Motor neuron (in vitro differentiated cells): ENCODE results near the gene ERV3-1. TPM values are rescaled to one million over a fixed set of nuclear protein-coding genes. Genes with fewer than 3 reads are reported as not detected.
"Not testable (repeated sequence)": the region's sequence is repeated elsewhere in the genome, so short reads cannot be mapped to it uniquely, and the experiment has no call there.

Experiments used
- ATAC-seq, 8 experiments: fragments of 200-7000 bp; cut with Tn5 transposase; replicated peaks in 6 of 8; 2 replicates each; pipeline ENCODE4 v1.8.0; 2021; ENCODE audit warnings: mild to moderate bottlenecking in 8 of 8, moderate library complexity in 8 of 8
- H3K27ac ChIP-seq, 2 donors: fragments of 250-450 bp; sonication (Bioruptor Pico); 2 replicates each; pipeline ENCODE4 v1.9.0; 2021; ENCODE audit warnings: antibody characterized with exemption in 2 of 2, mild to moderate bottlenecking in 2 of 2, moderate library complexity in 1 of 2
- H3K4me1 ChIP-seq, 2 donors: fragments of 250-450 bp; sonication (Bioruptor Pico); replicated peaks in 1 of 2; 2 replicates each; pipeline ENCODE4 v1.6.1; 2021; ENCODE audit warnings: antibody characterized with exemption in 2 of 2, mild to moderate bottlenecking in 2 of 2, moderate library complexity in 1 of 2
- H3K4me3 ChIP-seq, 5 donors: fragments of 250-450 bp; sonication (Bioruptor Pico); 2 replicates each; pipeline ENCODE4 v1.9.0; 2021; ENCODE audit warnings: antibody characterized with exemption in 5 of 5, mild to moderate bottlenecking in 5 of 5, moderate library complexity in 4 of 5
- whole genome bisulfite sequencing, 10 experiments: fragments of 450-650 bp; shearing (Covaris generic); methylation state at CpG; one replicate each; pipeline ENCODE4 v1.0.0; 2022; 5-methylcytosine and 5-hydroxymethylcytosine counted together
- in situ Hi-C, 9 experiments: fragments of 400-800 bp; cut with MboI; loops; one replicate each; pipeline ENCODE4 v1.15.0; 2021; ENCODE audit warnings: low sequenced_read_pairs in 9 of 9, low pct_unique_long_range_greater_than_20kb in 2 of 9; ENCODE audit not compliant: unreplicated experiment in 9 of 9
- total RNA-seq, 8 experiments: library from RNA; unstranded; fragments of 300-600 nt; gene quantifications; 2 replicates each; pipeline versions ENCODE4 v1.2.3 to v1.2.4, GENCODE V29; 2022

ERV3-1 gene, protein sequence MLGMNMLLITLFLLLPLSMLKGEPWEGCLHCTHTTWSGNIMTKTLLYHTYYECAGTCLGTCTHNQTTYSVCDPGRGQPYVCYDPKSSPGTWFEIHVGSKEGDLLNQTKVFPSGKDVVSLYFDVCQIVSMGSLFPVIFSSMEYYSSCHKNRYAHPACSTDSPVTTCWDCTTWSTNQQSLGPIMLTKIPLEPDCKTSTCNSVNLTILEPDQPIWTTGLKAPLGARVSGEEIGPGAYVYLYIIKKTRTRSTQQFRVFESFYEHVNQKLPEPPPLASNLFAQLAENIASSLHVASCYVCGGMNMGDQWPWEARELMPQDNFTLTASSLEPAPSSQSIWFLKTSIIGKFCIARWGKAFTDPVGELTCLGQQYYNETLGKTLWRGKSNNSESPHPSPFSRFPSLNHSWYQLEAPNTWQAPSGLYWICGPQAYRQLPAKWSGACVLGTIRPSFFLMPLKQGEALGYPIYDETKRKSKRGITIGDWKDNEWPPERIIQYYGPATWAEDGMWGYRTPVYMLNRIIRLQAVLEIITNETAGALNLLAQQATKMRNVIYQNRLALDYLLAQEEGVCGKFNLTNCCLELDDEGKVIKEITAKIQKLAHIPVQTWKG
- 10 to 100 TPM in 6 of 8 experiments, 1 to 10 TPM in 2; 4.2 to 45.6 (median 33.4) TPM for total RNA-seq

DNA sequence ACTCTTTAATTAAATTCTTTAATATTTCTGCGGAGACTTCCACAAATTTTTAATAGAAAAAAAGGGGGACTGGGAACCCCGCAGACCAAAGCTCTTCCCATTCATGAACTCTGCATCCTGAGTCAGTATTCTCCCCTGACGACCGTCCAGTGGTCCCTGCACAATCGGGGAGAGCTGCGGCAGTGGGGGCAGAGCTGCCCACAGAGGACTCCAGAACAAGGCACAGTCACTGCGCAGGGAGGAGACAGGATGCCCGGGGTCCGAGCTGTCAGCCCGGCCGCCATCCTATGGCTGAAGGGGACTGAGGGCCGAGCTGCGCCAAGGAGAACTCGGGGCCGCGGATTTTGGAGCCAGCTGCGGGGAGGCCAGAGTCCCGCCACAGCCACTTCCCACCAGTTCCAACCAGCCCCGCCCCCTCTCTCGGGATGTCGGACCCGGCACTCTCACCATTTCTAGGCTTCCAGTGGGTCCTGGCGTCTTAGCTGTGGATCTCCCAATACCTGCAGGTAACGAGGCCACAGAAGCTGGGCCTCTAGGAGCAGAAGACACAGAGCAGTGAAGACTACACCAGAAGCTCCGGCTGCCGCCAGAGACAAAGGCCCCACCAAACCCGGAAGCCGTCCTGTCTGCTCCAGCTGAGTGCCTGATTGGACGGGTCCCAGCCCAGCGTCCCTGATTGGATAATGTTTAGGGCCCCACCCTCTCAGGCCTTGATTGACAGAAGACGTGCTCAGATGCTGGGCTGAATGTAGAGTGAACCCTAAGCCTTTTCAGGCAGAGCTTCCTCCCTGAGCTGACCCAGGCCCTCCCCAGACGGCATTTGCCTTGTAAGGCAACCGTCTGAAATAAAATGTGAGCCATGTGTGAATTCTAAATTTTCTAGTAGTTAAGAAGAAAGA is at the start of gene ERV3-1:
ERV3-1 (minus strand) TSS at position 594 of the 899 bp plus-strand sequence. CDS start 13,661 bp downstream, outside the sequence.
- 0 to 10% (median 2%) methylated on average over 2 to 12 of the region's 33 CpGs; no CpG with 5 or more reads in 1 of the 10 experiments for WGBS, 10 experiments

DNA sequence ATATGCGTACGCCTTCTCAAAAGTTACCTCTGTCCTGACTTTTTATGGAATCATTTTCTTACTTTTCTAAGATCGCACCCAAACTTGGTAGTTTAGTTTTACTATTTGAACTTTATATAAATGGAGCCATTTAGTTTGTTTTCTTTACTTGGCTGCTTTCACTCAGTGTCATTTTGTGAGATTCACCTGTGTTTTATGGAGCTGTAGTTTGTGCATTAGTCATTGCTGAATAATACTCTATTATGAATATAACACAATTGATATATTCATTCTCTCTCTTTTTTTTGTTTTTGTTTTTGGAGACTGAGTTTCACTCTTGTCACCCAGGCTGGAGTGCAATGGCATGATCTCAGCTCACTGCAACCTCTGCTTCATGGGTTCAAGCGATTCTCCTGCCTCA is 49.3 kb upstream of the ERV3-1 start:
- ATAC-seq, H3K27ac ChIP-seq, H3K4me1 ChIP-seq, H3K4me3 ChIP-seq, in situ Hi-C loops: not testable (repeated sequence)
- 96 to 100% (median 100%) methylated on average over 1 to 4 of the region's 4 CpGs; no CpG with 5 or more reads in 6 of the 10 experiments for WGBS, 10 experiments

More for the DNA sequence above, at the start of gene ERV3-1:
- in situ Hi-C loops = no loop called here
- ATAC-seq = peak; percentile 99 to 100 (median 99)
- peak within 1 kb of the TSS; percentile 77 to 98 (median 85) for H3K4me3 ChIP-seq
- peaks cover 6 to 7% of the 10 kb centered on the region in 2 donors for H3K4me1 ChIP-seq
- peak within 1 kb of the TSS; percentile 87 to 94 for H3K27ac ChIP-seq

DNA sequence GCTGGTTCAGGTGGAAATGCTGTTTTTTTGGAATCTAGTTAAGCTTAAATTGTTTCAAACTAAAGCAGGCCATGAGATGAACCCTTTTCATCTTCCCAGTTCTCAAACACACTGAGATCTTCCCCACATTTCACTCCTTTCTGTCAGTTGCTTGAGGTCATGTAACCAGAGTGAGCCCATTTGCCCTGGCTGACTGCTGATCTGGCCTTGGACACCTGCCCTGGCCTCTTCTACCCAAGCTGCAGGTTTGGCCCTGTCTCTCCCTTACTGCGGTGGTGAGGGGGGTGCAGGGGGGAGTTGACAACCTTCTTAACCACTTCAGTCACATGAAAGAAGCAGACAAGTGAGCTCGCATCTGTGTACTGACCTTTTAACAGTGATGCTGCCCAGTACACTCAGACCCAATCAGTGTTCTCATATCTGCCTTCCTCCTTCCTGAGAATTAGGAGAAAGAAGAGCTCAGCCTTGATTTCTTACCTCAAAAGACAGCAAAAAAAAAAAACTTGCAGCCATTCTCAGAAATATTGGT is 48.0 kb upstream of the ERV3-1 start:
- H3K27ac ChIP-seq, in situ Hi-C loops, ATAC-seq, H3K4me3 ChIP-seq, H3K4me1 ChIP-seq: not testable (repeated sequence)
- 57% methylated on average over 1 of the region's 2 CpGs; no CpG with 5 or more reads in 9 of the 10 experiments for WGBS, 10 experiments

GRCh38 chr7:65051654-65052053 is 45.2 kb upstream of the ERV3-1 start:
- WGBS, 10 experiments = 100% methylated on average over 1 of the region's 3 CpGs; no CpG with 5 or more reads in 9 of the 10 experiments
- in situ Hi-C loops, H3K27ac ChIP-seq, ATAC-seq, H3K4me1 ChIP-seq, H3K4me3 ChIP-seq: not testable (repeated sequence)

DNA sequence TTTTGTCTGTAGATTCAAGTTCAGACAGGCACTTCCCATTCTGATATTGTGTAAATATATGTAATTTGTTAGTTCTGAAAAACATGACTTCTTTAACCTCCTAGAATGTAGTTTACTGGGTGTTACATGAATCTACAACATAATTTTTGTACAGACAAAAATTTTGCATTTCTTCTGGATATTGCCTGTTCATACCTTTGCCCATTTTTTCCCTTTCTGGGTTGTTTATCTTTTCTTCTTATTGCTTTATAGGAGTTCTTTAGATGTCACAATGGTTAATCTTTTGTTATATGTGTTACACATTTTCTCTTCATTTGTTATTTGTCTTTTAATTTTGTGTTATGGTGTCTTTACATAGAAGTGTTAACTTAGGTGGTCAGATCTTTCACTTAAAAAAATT is 44.7 kb upstream of the ERV3-1 start:
- ATAC-seq, H3K27ac ChIP-seq, H3K4me3 ChIP-seq, H3K4me1 ChIP-seq, in situ Hi-C loops: not testable (repeated sequence)

DNA sequence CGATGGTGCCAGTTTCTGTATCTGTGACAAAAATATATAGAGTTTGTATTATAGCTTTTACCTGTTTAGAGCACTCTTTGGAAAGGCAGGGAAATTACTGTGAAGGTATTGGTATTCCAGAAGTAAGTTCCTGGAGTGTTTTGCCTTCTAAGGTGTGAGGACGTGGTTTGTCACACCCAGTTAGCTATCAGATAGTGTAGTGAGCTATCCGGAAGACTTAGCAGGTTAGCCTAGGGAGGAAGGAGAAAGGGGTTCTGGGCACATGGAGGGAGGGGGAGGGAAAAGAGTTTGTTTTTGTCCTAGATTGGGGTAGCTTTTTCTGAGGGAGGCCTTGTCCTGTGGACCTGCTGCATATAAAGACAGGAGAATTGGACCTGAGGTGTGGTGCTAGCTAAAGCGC is 39.8 kb upstream of the ERV3-1 start:
- in situ Hi-C loops, ATAC-seq, H3K27ac ChIP-seq, H3K4me3 ChIP-seq, H3K4me1 ChIP-seq: not testable (repeated sequence)
- WGBS, 10 experiments = 93 to 100% methylated on average over 1 to 2 of the region's 4 CpGs; no CpG with 5 or more reads in 8 of the 10 experiments

- H3K4me1 ChIP-seq, H3K4me3 ChIP-seq, H3K27ac ChIP-seq, ATAC-seq, in situ Hi-C loops: not testable (repeated sequence)
- WGBS, 10 experiments = 17 to 100% (median 78%) methylated on average over 1 to 2 of the region's 2 CpGs; no CpG with 5 or more reads in 2 of the 10 experiments
Observed at GRCh38 chr7:65045589-65045988, 39.1 kb upstream of the ERV3-1 start.

- ATAC-seq = peak; percentile 14 to 49 (median 40)
- Histone ChIP-seq H3K27ac (peak overlapping the region; percentile 87 to 97), H3K4me3 (peak overlapping the region; percentile 65 to 99 (median 86))
- 0 to 2% methylated on average over 2 to 11 of the region's 35 CpGs; no CpG with 5 or more reads in 8 of the 10 experiments for WGBS, 10 experiments
- in situ Hi-C loops, H3K4me1 ChIP-seq: not testable (repeated sequence)
Observed at GRCh38 chr7:65038767-65039166, 32.3 kb upstream of the ERV3-1 start.

GRCh38 chr7:65037740-65038688 is 31.5 kb upstream of the ERV3-1 start:
- Histone ChIP-seq H3K4me3 (peak overlapping the region; percentile 65 to 99 (median 86)), H3K4me1 (peaks cover 0 to 4% of the 10 kb centered on the region in 2 donors), H3K27ac (peak overlapping the region; percentile 94 to 97)
- WGBS, 10 experiments = 11 to 60% (median 27%) methylated on average over 1 to 5 of the region's 92 CpGs; no CpG with 5 or more reads in 2 of the 10 experiments
- in situ Hi-C loops = no loop called here
- ATAC-seq = peak; percentile 89 to 96 (median 92)

DNA sequence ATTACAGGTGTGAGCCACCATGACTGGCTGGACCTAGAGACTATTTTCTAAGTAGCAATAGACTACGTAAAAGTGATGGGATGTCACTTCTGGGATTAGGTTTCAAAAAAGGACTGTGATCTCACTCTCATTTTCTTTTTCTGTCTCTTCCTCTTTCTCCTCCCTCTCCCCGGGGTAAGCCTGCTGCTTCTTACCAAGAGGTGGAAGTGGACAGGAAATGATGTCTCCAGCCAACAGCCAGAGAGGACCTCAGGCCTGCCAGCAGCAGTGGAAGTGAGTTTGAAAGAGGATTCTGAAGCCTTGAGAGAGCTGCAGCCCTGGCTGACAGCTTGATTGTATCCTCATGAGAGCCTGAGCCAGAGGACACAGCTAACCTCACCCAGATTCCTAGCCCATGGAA is 30.0 kb upstream of the ERV3-1 start:
- H3K4me1 ChIP-seq, H3K4me3 ChIP-seq, ATAC-seq, H3K27ac ChIP-seq, in situ Hi-C loops: not testable (repeated sequence)
- no CpG with 5 or more reads among the region's 2 CpGs for WGBS, 10 experiments

DNA sequence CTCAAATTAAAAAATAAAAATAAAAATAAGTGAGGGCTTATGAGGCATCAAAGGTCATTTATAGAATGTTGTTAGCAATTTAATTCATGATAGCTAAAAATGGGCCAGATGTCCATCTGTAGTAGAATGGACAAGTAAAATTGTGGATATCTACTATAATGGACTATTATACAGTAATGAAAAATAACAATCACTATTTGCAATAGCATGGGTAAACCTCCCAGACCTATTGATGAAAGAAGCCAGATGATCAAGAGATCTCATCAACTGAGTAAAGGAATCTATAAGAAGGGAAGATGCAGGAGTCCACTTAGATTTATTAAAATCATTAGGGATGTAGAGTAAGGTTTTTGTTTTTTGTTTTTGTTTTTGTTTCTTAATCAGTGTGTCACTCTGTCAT is 29.0 kb upstream of the ERV3-1 start:
- H3K4me1 ChIP-seq, H3K27ac ChIP-seq, ATAC-seq, in situ Hi-C loops, H3K4me3 ChIP-seq: not testable (repeated sequence)
